ENCODE data around the gene COL15A1. TPM values are rescaled to one million over a fixed set of nuclear protein-coding genes. Genes with fewer than 3 reads are reported as not detected.
"Not testable (repeated sequence)": the region's sequence is repeated elsewhere in the genome, so short reads cannot be mapped to it uniquely, and the experiment has no call there.

Gene COL15A1
- total RNA-seq, 4 donors from 2014 or later, result 4.6 to 51.9 (median 10.7) TPM

GRCh38 chr9:99096409-99096808, 152.7 kb downstream of the COL15A1 start:
- Histone ChIP-seq H3K27ac (no peak overlapping the region), H3K36me3 (no peaks in the 10 kb centered on the region), H3K4me3 (no peak overlapping the region), H3K4me1 (no peaks in the 10 kb centered on the region), H3K27me3 (no peaks in the 10 kb centered on the region), H3K9me3 (no peaks in the 10 kb centered on the region)
- in situ Hi-C loops (cut with MboI; ENCODE audit: low pct_ligation_motif_present in 1 of 4, low pct_unique_long_range_greater_than_20kb in 1 of 4, low sequenced_read_pairs in 3 of 4), result no loop called here
- 71 to 81% methylated on average over 1 to 3 of the region's 3 CpGs for WGBS, 2 donors (ENCODE audit: low coverage in 1 of 2)
- TF ChIP-seq CTCF (IDR thresholded peaks at IDR 0.05) (no peak), EP300 (IDR thresholded peaks at IDR 0.05; ENCODE audit: low read depth) (no peak), POLR2A (IDR thresholded peaks at IDR 0.05) (no peak), POLR2AphosphoS5 (IDR thresholded peaks at IDR 0.05) (no peak)
- no peak for DNase-seq
- intact Hi-C loops (cut with DNase I; ENCODE audit: low total_unique reads), result no loop called here

- H3K4me3 ChIP-seq; H3K27ac ChIP-seq; H3K27me3 ChIP-seq; intact Hi-C loops (cut with DNase I; ENCODE audit: low total_unique reads); in situ Hi-C loops (cut with MboI; ENCODE audit: low pct_ligation_motif_present in 1 of 4, low pct_unique_long_range_greater_than_20kb in 1 of 4, low sequenced_read_pairs in 3 of 4); H3K9me3 ChIP-seq; H3K36me3 ChIP-seq; DNase-seq: not testable (repeated sequence)
- WGBS, 2 donors (ENCODE audit: low coverage in 1 of 2), result 85 to 89% methylated on average over 5 of the region's 5 CpGs
- H3K4me1 ChIP-seq, result peaks cover 5 to 23% (median 10%) of the 10 kb centered on the region in 4 donors
Observed at GRCh38 chr9:99099806-99100585, 156.3 kb downstream of the COL15A1 start.

- in situ Hi-C loops (cut with MboI; ENCODE audit: low pct_ligation_motif_present in 1 of 4, low pct_unique_long_range_greater_than_20kb in 1 of 4, low sequenced_read_pairs in 3 of 4) (no loop called here), intact Hi-C loops (cut with DNase I; ENCODE audit: low total_unique reads) (no loop called here)
- Histone ChIP-seq H3K4me3 (no peak overlapping the region), H3K36me3 (no peaks in the 10 kb centered on the region), H3K27me3 (no peaks in the 10 kb centered on the region), H3K27ac (no peak overlapping the region), H3K9me3 (no peaks in the 10 kb centered on the region), H3K4me1 (peaks cover 5 to 29% (median 14%) of the 10 kb centered on the region in 4 donors)
- TF ChIP-seq CTCF (IDR thresholded peaks at IDR 0.05), result no peak
- 97% methylated on average over 5 of the region's 5 CpGs; no CpG with 5 or more reads in 1 of the 2 donors for WGBS, 2 donors (ENCODE audit: low coverage in 1 of 2)
- no peak for DNase-seq
Observed at GRCh38 chr9:99101271-99101670, 157.6 kb downstream of the COL15A1 start.

GRCh38 chr9:99101812-99102211, 158.1 kb downstream of the COL15A1 start:
- no peak overlapping the region for H3K4me3 ChIP-seq
- H3K36me3 ChIP-seq, result no peaks in the 10 kb centered on the region
- H3K9me3 ChIP-seq, result no peaks in the 10 kb centered on the region
- intact Hi-C loops (cut with DNase I; ENCODE audit: low total_unique reads), result no loop called here
- no peak for TF ChIP-seq CTCF (IDR thresholded peaks at IDR 0.05)
- no peak for TF ChIP-seq EP300 (IDR thresholded peaks at IDR 0.05; ENCODE audit: low read depth)
- TF ChIP-seq POLR2A (IDR thresholded peaks at IDR 0.05), result no peak
- TF ChIP-seq POLR2AphosphoS5 (IDR thresholded peaks at IDR 0.05), result no peak
- H3K27ac ChIP-seq, result peak overlapping the region in 3 of 4 donors; percentile 13 to 95 (median 88)
- WGBS, 2 donors (ENCODE audit: low coverage in 1 of 2), result 94% methylated on average over 2 of the region's 2 CpGs
- DNase-seq, result no peak
- H3K4me1 ChIP-seq, result peaks cover 5 to 34% (median 19%) of the 10 kb centered on the region in 4 donors
- no peaks in the 10 kb centered on the region for H3K27me3 ChIP-seq
- in situ Hi-C loops (cut with MboI; ENCODE audit: low pct_ligation_motif_present in 1 of 4, low pct_unique_long_range_greater_than_20kb in 1 of 4, low sequenced_read_pairs in 3 of 4), result no loop called here

Measured in transverse colon (tissue), 4 donors.